Measurements from ENCODE around the gene SORCS2. TPM values are rescaled to one million over a fixed set of nuclear protein-coding genes. Genes with fewer than 3 reads are reported as not detected.

The SORCS2 gene
- polyA plus RNA-seq, 1 donor (not counting 4 experiments of a cell fraction or from before 2014, with no cell fraction given): 0.09 TPM

GRCh38 chr4:7628432-7628831 is 436.1 kb downstream of the SORCS2 start:
- H3K9me3 ChIP-seq (ENCODE audit: control insufficient read depth, low read depth, low read length): peaks cover 6% of the 10 kb centered on the region
- peaks cover 14% of the 10 kb centered on the region for H3K4me1 ChIP-seq (ENCODE audit: control insufficient read depth, extremely low read depth, insufficient read depth, low read length)
- no peak overlapping the region for H3K27ac ChIP-seq (ENCODE audit: control insufficient read depth, insufficient read depth, low read length)
- dilution Hi-C loops (cut with MboI; ENCODE audit: extremely low pct_ligation_motif_present, low sequenced_read_pairs): no loop called here
- no peak overlapping the region for H3K4me3 ChIP-seq (ENCODE audit: control insufficient read depth in 2 of 3, extremely low read depth in 1 of 3, insufficient read depth in 2 of 3, low read depth in 1 of 3, low read length in 3 of 3)
- H3K27me3 ChIP-seq (ENCODE audit: control insufficient read depth, extremely low read depth, insufficient read depth, low read length): peaks cover 22% of the 10 kb centered on the region
- no peak for FAIRE-seq
- no peak overlapping the region for H3K4me2 ChIP-seq (ENCODE audit: control insufficient read depth, extremely low read depth, insufficient read depth, low read depth, low read length)
- DNase-seq (ENCODE audit: low read depth, low spot score): no peak
- no peak overlapping the region for H3K9ac ChIP-seq (ENCODE audit: control insufficient read depth, extremely low read depth, insufficient read depth, low read length)
- H3K36me3 ChIP-seq (ENCODE audit: control insufficient read depth in 2 of 2, extremely low read depth in 1 of 2, insufficient read depth in 2 of 2, low read length in 2 of 2): no peaks in the 10 kb centered on the region
- TF ChIP-seq EZH2 (IDR thresholded peaks at IDR 0.05; ENCODE audit: low read length) (no peak), CTCF (optimal IDR thresholded peaks at IDR 0.05 in 1 of 3, IDR thresholded peaks at IDR 0.05 in 1 of 3, conservative IDR thresholded peaks at IDR 0.05 in 1 of 3; ENCODE audit: extremely low read depth in 1 of 3, insufficient read depth in 2 of 3, low read length in 3 of 3) (no peak)
- H2AFZ ChIP-seq (ENCODE audit: control insufficient read depth, low read length): no peak overlapping the region
- H4K20me1 ChIP-seq (ENCODE audit: control insufficient read depth, extremely low read depth, insufficient read depth, low read length): no peaks in the 10 kb centered on the region
- no peaks in the 10 kb centered on the region for H3K79me2 ChIP-seq (ENCODE audit: control insufficient read depth, insufficient read depth, low read length)
- H3K9me1 ChIP-seq (ENCODE audit: control insufficient read depth, extremely low read depth, insufficient read depth, low read length): no peaks in the 10 kb centered on the region

- Histone ChIP-seq H4K20me1 (ENCODE audit: control insufficient read depth, extremely low read depth, insufficient read depth, low read length) (no peaks in the 10 kb centered on the region), H3K4me1 (ENCODE audit: control insufficient read depth, extremely low read depth, insufficient read depth, low read length) (peaks cover 14% of the 10 kb centered on the region), H3K36me3 (ENCODE audit: control insufficient read depth in 2 of 2, extremely low read depth in 1 of 2, insufficient read depth in 2 of 2, low read length in 2 of 2) (no peaks in the 10 kb centered on the region), H3K27me3 (ENCODE audit: control insufficient read depth, extremely low read depth, insufficient read depth, low read length) (peaks cover 31% of the 10 kb centered on the region), H2AFZ (ENCODE audit: control insufficient read depth, low read length) (no peak overlapping the region), H3K9ac (ENCODE audit: control insufficient read depth, extremely low read depth, insufficient read depth, low read length) (no peak overlapping the region), H3K4me2 (ENCODE audit: control insufficient read depth, extremely low read depth, insufficient read depth, low read depth, low read length) (no peak overlapping the region), H3K4me3 (ENCODE audit: control insufficient read depth in 2 of 3, extremely low read depth in 1 of 3, insufficient read depth in 2 of 3, low read depth in 1 of 3, low read length in 3 of 3) (no peak overlapping the region), H3K9me3 (ENCODE audit: control insufficient read depth, low read depth, low read length) (peaks cover 6% of the 10 kb centered on the region), H3K27ac (ENCODE audit: control insufficient read depth, insufficient read depth, low read length) (no peak overlapping the region), H3K9me1 (ENCODE audit: control insufficient read depth, extremely low read depth, insufficient read depth, low read length) (no peaks in the 10 kb centered on the region), H3K79me2 (ENCODE audit: control insufficient read depth, insufficient read depth, low read length) (no peaks in the 10 kb centered on the region)
- TF ChIP-seq CTCF (optimal IDR thresholded peaks at IDR 0.05 in 1 of 3, IDR thresholded peaks at IDR 0.05 in 1 of 3, conservative IDR thresholded peaks at IDR 0.05 in 1 of 3; ENCODE audit: extremely low read depth in 1 of 3, insufficient read depth in 2 of 3, low read length in 3 of 3) (no peak), EZH2 (IDR thresholded peaks at IDR 0.05; ENCODE audit: low read length) (no peak)
- no peak for DNase-seq (ENCODE audit: low read depth, low spot score)
- dilution Hi-C loops (cut with MboI; ENCODE audit: extremely low pct_ligation_motif_present, low sequenced_read_pairs): no loop called here
- FAIRE-seq: no peak
These were observed 437.3 kb downstream of the SORCS2 start for GRCh38 chr4:7629501-7630254.

Measured in keratinocyte (primary cell).